ENCODE measurements around the gene PKP2. TPM values are rescaled to one million over a fixed set of nuclear protein-coding genes. Genes with fewer than 3 reads are reported as not detected.

The PKP2 gene
- total RNA-seq, 1 donor from 2014 or later, result not detected

GRCh38 chr12:32922546-32923297, 26.1 kb upstream of the PKP2 start:
- CTCF ChIA-PET, result no interaction called here

DNA sequence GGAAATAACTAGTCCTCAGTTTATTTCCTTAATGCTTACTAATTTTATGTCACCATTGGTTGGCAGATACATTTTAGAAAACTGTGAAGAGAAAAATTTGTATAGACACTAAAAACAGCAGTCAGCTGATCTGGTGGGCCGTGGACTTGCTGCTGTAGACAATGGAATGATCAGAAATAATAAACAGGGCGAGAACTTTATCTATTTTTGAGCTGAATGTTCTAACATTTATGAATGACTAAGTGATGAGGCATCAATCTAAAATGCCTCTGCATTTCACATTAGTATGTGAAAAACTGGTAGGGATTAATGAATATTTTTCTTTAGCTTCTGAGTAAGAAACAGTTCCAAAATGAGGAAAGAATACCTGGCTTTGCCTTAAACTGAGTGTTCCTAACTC, 24.8 kb upstream of the PKP2 start:
- intact Hi-C loops (cut with micrococcal nuclease), result no loop called here
- ChIA-PET POLR2A (no interaction called here), CTCF (no interaction called here)
- DNase-seq (no peak), ATAC-seq (ENCODE audit: low read depth) (no peak)
- no peaks in the 10 kb centered on the region for H3K36me3 Mint-ChIP-seq (ENCODE audit: low read depth)
- H3K27ac Mint-ChIP-seq, result no peak overlapping the region
- no peaks in the 10 kb centered on the region for H3K9me3 Mint-ChIP-seq
- no peaks in the 10 kb centered on the region for H3K4me1 Mint-ChIP-seq
- TF ChIP-seq, protein P1, sequence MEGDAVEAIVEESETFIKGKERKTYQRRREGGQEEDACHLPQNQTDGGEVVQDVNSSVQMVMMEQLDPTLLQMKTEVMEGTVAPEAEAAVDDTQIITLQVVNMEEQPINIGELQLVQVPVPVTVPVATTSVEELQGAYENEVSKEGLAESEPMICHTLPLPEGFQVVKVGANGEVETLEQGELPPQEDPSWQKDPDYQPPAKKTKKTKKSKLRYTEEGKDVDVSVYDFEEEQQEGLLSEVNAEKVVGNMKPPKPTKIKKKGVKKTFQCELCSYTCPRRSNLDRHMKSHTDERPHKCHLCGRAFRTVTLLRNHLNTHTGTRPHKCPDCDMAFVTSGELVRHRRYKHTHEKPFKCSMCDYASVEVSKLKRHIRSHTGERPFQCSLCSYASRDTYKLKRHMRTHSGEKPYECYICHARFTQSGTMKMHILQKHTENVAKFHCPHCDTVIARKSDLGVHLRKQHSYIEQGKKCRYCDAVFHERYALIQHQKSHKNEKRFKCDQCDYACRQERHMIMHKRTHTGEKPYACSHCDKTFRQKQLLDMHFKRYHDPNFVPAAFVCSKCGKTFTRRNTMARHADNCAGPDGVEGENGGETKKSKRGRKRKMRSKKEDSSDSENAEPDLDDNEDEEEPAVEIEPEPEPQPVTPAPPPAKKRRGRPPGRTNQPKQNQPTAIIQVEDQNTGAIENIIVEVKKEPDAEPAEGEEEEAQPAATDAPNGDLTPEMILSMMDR (IDR thresholded peaks at IDR 0.05), result no peak
- H3K27me3 Mint-ChIP-seq, result peaks cover 4% of the 10 kb centered on the region
- no peak overlapping the region for H3K4me3 Mint-ChIP-seq

More at GRCh38 chr12:32922546-32923297, 26.1 kb upstream of the PKP2 start:
- no peak overlapping the region for H3K4me3 Mint-ChIP-seq
- H3K27me3 Mint-ChIP-seq, result peaks cover 4% of the 10 kb centered on the region
- no peaks in the 10 kb centered on the region for H3K9me3 Mint-ChIP-seq
- POLR2A ChIA-PET, result no interaction called here
- TF ChIP-seq, protein P1 (IDR thresholded peaks at IDR 0.05), result no peak
- H3K27ac Mint-ChIP-seq, result no peak overlapping the region
- intact Hi-C loops (cut with micrococcal nuclease), result no loop called here
- ATAC-seq (ENCODE audit: low read depth) (no peak), DNase-seq (no peak)
- H3K4me1 Mint-ChIP-seq, result no peaks in the 10 kb centered on the region
- H3K36me3 Mint-ChIP-seq (ENCODE audit: low read depth), result no peaks in the 10 kb centered on the region

GRCh38 chr12:32920506-32921085, 24.0 kb upstream of the PKP2 start:
- CTCF ChIA-PET, result interaction anchor here (1.1 kb wide), 1 partner anchor 159 kb away, joined by 3 read pairs; no protein-coding TSS in a partner anchor

DNA sequence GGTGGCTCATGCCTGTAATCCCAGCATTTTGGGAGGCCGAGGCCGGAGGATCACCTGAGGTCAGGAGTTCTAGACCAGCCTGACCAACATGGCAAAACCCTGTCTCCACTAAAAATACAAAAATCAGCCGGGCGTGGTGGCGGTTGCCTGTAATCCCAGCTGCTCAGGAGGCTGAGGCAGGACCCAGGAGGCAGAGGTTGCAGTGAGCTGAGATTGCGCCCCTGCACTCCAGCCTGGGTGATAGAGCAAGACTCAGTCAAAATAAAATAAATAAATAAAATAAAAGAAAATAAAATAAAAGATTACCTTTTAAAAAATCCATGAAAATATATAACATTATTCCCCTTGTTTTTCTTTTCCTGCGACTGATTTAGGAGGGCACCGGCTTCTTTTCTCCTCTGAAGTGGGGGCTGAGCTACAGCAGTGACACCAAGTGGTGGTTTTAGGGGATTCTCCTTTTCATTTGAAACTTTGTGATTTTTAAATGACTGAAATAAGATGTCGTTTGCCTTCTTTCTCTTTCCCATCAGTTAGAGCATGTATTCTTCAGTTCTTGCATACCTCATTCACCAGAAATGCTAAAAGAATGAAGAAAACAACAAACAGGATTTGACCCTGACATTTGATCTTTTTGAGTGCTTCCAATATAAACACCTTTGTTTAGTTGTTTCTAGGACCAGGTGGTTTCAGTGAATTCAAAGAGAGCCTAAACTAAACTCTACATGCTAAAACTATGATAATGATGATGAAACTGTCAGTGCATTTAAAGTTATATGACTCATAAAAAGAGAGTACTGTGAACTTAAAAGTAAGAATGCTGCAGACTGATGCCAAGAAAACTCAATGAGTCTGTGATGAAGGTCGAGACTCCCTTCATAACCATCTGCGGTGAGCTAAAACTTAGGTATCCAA, 22.6 kb upstream of the PKP2 start:
- Mint-ChIP-seq H3K4me1 (no peaks in the 10 kb centered on the region), H3K9me3 (no peaks in the 10 kb centered on the region), H3K27ac (no peak overlapping the region), H3K4me3 (no peak overlapping the region), H3K27me3 (peaks cover 4% of the 10 kb centered on the region), H3K36me3 (ENCODE audit: low read depth) (no peaks in the 10 kb centered on the region)
- intact Hi-C loops (cut with micrococcal nuclease), result loop anchor here (1.0 to 2.0 kb wide), 2 partner anchors 163 to 464 kb away; no protein-coding TSS in a partner anchor
- ChIA-PET POLR2A (no interaction called here), CTCF (interaction anchor here (1.1 to 1.7 kb wide), 2 partner anchors 157 to 163 kb away, joined by 3 to 7 read pairs; partner anchors contain the start of gene YARS2)
- TF ChIP-seq, protein P1 (IDR thresholded peaks at IDR 0.05), result no peak
- no peak for ATAC-seq (ENCODE audit: low read depth)
- no peak for DNase-seq

More at GRCh38 chr12:32920506-32921085, 24.0 kb upstream of the PKP2 start:
- DNase-seq (no peak), ATAC-seq (ENCODE audit: low read depth) (no peak)
- POLR2A ChIA-PET, result no interaction called here
- no peaks in the 10 kb centered on the region for H3K9me3 Mint-ChIP-seq
- no peaks in the 10 kb centered on the region for H3K36me3 Mint-ChIP-seq (ENCODE audit: low read depth)
- intact Hi-C loops (cut with micrococcal nuclease), result no loop called here
- H3K27ac Mint-ChIP-seq, result no peak overlapping the region
- TF ChIP-seq, protein P1 (IDR thresholded peaks at IDR 0.05), result no peak
- no peak overlapping the region for H3K4me3 Mint-ChIP-seq
- H3K27me3 Mint-ChIP-seq, result peaks cover 4% of the 10 kb centered on the region
- H3K4me1 Mint-ChIP-seq, result no peaks in the 10 kb centered on the region
